ENCODE measurements around the gene MEGF11.

GRCh38 chr15:66229790-66230465 is 23.6 kb downstream of the MEGF11 start:
- TF ChIP-seq EZH2 (IDR thresholded peaks at IDR 0.05; ENCODE audit: low read length, unreplicated experiment) (no peak), CTCF (conservative IDR thresholded peaks at IDR 0.05; ENCODE audit: low read depth, low read length) (no peak)
